Heart left ventricle (tissue), 16 donors: Measurements from ENCODE around the gene VCP. TPM values are rescaled to one million over a fixed set of nuclear protein-coding genes. Genes with fewer than 3 reads are reported as not detected.

Experiments used
- ATAC-seq, 4 donors: fragments of 200-7000 bp; cut with Tn5 transposase; one replicate each; pipeline ENCODE4 v1.9.1; 2020 to 2022; ENCODE audit warnings: moderate library complexity in 4 of 4, mild to moderate bottlenecking in 3 of 4, moderate number of reproducible peaks in 1 of 4
- DNase-seq, 5 donors: peaks; one replicate each; pipeline ENCODE4 v3.0.0-alpha.2; 2020
- H3K27ac ChIP-seq, 12 donors: fragments of 200-600 bp; sonication (generic) in 4 of 12; one replicate each; pipeline versions ENCODE4 v1.5.0 to v1.8.0; 2016 to 2022; ENCODE audit warnings: mild to moderate bottlenecking in 2 of 12
- H3K27me3 ChIP-seq, 9 donors: fragments of 200-600 bp; sonication (generic) in 2 of 9; one replicate each; pipeline versions ENCODE4 v1.5.1 to v1.8.0; 2016 to 2022; ENCODE audit warnings: mild to moderate bottlenecking in 3 of 9
- H3K36me3 ChIP-seq, 9 donors: fragments of 200-600 bp; sonication (generic) in 2 of 9; one replicate each; pipeline versions ENCODE4 v1.5.0 to v1.8.0; 2018 to 2022; ENCODE audit warnings: mild to moderate bottlenecking in 2 of 9
- H3K4me1 ChIP-seq, 12 donors: fragments of 200-600 bp; sonication (generic) in 4 of 12; one replicate each; pipeline versions ENCODE4 v1.5.0 to v1.8.0; 2016 to 2022; ENCODE audit warnings: mild to moderate bottlenecking in 3 of 12
- H3K4me3 ChIP-seq, 12 donors: fragments of 200-600 bp; sonication (generic) in 4 of 12; one replicate each; pipeline versions ENCODE4 v1.5.0 to v1.8.0; 2017 to 2022; ENCODE audit warnings: mild to moderate bottlenecking in 9 of 12, moderate library complexity in 4 of 12
- H3K9me3 ChIP-seq, 12 donors: fragments of 200-600 bp; sonication (generic) in 4 of 12; one replicate each; pipeline versions ENCODE4 v1.5.0 to v1.8.0; 2016 to 2022; ENCODE audit warnings: mild to moderate bottlenecking in 1 of 12
- CTCF ChIP-seq, 12 donors: fragments of 200-600 bp; sonication (generic) in 4 of 12; IDR thresholded peaks; one replicate each; pipeline versions ENCODE4 v1.5.0 to v1.8.0; 2018 to 2022; ENCODE audit warnings: antibody characterized with exemption in 12 of 12, mild to moderate bottlenecking in 5 of 12
- POLR2A ChIP-seq, 2 donors: fragments of 450-650 bp; IDR thresholded peaks; one replicate each; pipeline ENCODE4 v1.6.1; 2017; ENCODE audit warnings: antibody characterized with exemption in 2 of 2, mild to moderate bottlenecking in 2 of 2, moderate library complexity in 2 of 2
- WGBS, 4 donors: extraction: QIAGEN DNeasy Blood & Tissue Kit in 2 of 4; methylation state at CpG; one replicate each; pipeline versions ENCODE4 v1.1.5 to v1.1.7; 2013 to 2018; 5-methylcytosine and 5-hydroxymethylcytosine counted together
- intact Hi-C, 10 donors: fragments of 100-400 bp; cut with DNase I; formaldehyde crosslinking; loops; one replicate each; pipeline versions ENCODE4 v1.11.1 to v1.14.2; 2022
- polyA plus RNA-seq, 2 donors: library from polyadenylated mRNA; stranded (reverse); fragments of 200-250 nt; gene quantifications; one replicate each; pipeline ENCODE4 v1.2.3, GENCODE V29; 2013
- total RNA-seq, 9 donors: library from RNA; depleted of rRNA in 2 of 9; stranded (reverse); fragments of >200 nt in 2 of 9; fragmentation: NEBNext Ultra II Directional in 3 of 9; extraction: Animal tissue kit (Norgen Biotek cat#: 25700) in 3 of 9; gene quantifications; one replicate each; pipeline versions ENCODE4 v1.1.0 to v1.2.4, GENCODE V29; 2016 to 2023
- donor health status: ischemic (EF 13 %, LVEDD 7.1; RV severe dilation, severe dysfunction).
- donor health status: healthy with polysubstance abuse.
- donor health status: DM: no; HTN: yes; CAD: no.
- donor health status: DM: no; HTN: no; CAD: no.
- donor health status: ischemic (EF 25% LVEDD 6.9; RV normal size, moderate dysfunction).
- donor health status: ischemic (EF 25% LVEDD 5.7; RV mildly dilated, moderate dysfunction).
- donor health status: healthy.
- donor health status: DM: yes; HTN: yes; CAD: no.
- donor health status: ischemic (EF 35%, LVEDD 5.7; RV mildly dilated, moderate dysfunction).
- donor health status: nonischemic (EF 11% LVEDD 7.7; RV severe dilation, severe dysfunction).
- donor health status: DM: yes; HTN: yes; CAD: no.
- donor health status: PGD.
- donor health status: ischemic (EF 29% LVEDD 5.4; RV normal size, mild dysfunction).
- donor health status: nonischemic (EF 23%, LVEDD 6.1; RV moderate dilation, normal function).

The VCP gene
- total and polyA plus RNA-seq, 11 donors, result 107 to 411 (median 262) TPM

DNA sequence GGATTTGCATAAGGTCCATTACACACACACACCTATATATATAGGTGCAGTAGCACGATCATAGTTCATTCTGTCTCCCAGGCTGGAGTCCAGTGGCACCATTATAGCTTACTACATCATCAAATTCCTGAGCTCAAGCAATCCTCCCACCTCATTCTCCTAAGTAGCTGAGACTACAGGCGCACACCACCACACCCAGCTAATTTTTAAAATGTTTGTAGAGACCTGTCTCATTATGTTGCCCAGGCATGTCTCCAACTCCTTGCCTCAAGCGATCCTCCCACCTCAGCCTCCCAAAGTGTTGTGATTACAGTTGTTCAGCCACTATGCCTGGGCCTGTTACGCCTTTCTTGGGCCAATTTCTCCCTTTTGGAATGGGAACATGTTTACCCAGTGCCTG is 43.2 kb downstream of the VCP start:
- ATAC-seq, result no peak
- Histone ChIP-seq H3K4me3 (no peak overlapping the region), H3K27ac (no peak overlapping the region), H3K9me3 (no peaks in the 10 kb centered on the region), H3K36me3 (peaks cover 0 to 35% (median 10%) of the 10 kb centered on the region in 9 donors), H3K27me3 (no peaks in the 10 kb centered on the region), H3K4me1 (peaks cover 0 to 16% (median 8%) of the 10 kb centered on the region in 12 donors)
- intact Hi-C loops, result no loop called here
- no peak for DNase-seq
- 71 to 95% (median 91%) methylated on average over 3 to 4 of the region's 4 CpGs for WGBS, 4 donors
- TF ChIP-seq CTCF (IDR thresholded peaks at IDR 0.05) (no peak), POLR2A (IDR thresholded peaks at IDR 0.05) (no peak)

DNA sequence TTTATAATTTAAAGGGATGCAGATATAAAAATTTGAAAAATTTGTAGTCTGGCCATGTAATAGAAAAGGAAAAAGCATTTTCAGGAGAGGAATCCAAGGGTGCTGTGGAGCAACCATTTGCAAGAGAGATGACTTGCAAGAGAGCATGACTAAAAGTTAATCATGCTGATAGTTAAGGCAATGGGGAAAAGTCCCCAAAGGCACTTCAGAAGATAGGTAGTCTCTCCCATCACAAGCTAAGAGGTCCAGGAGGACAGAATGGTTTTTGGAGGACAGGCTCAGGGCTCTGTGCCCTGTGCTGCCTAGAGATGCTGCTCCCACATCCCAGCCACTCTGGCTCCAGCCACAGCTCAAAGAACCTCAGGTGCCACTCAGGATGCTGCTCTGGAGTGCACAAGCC is 44.1 kb downstream of the VCP start:
- TF ChIP-seq POLR2A (IDR thresholded peaks at IDR 0.05) (no peak), CTCF (IDR thresholded peaks at IDR 0.05) (no peak)
- Histone ChIP-seq H3K9me3 (no peaks in the 10 kb centered on the region), H3K27me3 (no peaks in the 10 kb centered on the region), H3K27ac (no peak overlapping the region), H3K4me3 (no peak overlapping the region), H3K36me3 (peaks cover 0 to 39% (median 15%) of the 10 kb centered on the region in 9 donors), H3K4me1 (peaks cover 0 to 16% (median 8%) of the 10 kb centered on the region in 12 donors)
- no peak for DNase-seq
- intact Hi-C loops, result no loop called here
- ATAC-seq, result peak in 1 of 4 donors; percentile 25

GRCh38 chr9:35027860-35028259 is 44.6 kb downstream of the VCP start:
- H3K9me3 ChIP-seq, result no peaks in the 10 kb centered on the region
- intact Hi-C loops, result no loop called here
- DNase-seq (no peak), ATAC-seq (no peak)
- peaks cover 0 to 16% (median 8%) of the 10 kb centered on the region in 12 donors for H3K4me1 ChIP-seq
- 47 to 69% (median 56%) methylated on average over 1 of the region's 1 CpG for WGBS, 4 donors
- TF ChIP-seq CTCF (IDR thresholded peaks at IDR 0.05) (no peak), POLR2A (IDR thresholded peaks at IDR 0.05) (no peak)
- no peaks in the 10 kb centered on the region for H3K27me3 ChIP-seq
- peaks cover 0 to 34% (median 13%) of the 10 kb centered on the region in 9 donors for H3K36me3 ChIP-seq
- H3K27ac ChIP-seq, result no peak overlapping the region
- no peak overlapping the region for H3K4me3 ChIP-seq

DNA sequence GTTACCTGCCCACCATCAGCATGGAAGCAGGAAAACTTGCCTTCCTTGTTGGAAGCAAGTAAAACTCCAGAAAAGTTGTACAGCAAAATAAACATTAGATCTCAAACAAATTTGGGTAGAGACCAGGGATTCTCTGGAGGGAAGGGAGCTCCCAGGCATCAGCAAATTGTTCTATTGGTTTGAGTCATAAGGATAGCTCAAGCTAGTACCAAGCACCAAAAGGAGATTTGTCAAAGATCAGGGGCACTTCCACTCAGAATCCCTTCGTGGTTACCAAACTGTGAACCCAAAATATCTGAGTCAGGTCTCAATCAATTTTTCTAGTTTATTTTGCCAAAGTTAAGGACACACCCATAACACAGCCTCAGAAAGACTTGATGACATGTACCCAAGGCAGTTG is 45.1 kb downstream of the VCP start:
- ATAC-seq, result no peak

More for the DNA sequence above, 45.1 kb downstream of the VCP start:
- H3K4me1 ChIP-seq, result peaks cover 0 to 16% (median 8%) of the 10 kb centered on the region in 12 donors
- H3K9me3 ChIP-seq, result no peaks in the 10 kb centered on the region
- H3K27me3 ChIP-seq, result no peaks in the 10 kb centered on the region
- H3K36me3 ChIP-seq, result peaks cover 0 to 34% (median 13%) of the 10 kb centered on the region in 9 donors
- 67 to 79% (median 75%) methylated on average over 1 of the region's 1 CpG for whole genome bisulfite sequencing, 4 donors
- DNase-seq, result no peak
- TF ChIP-seq POLR2A (IDR thresholded peaks at IDR 0.05) (no peak), CTCF (IDR thresholded peaks at IDR 0.05) (no peak)
- intact Hi-C loops, result no loop called here
- no peak overlapping the region for H3K4me3 ChIP-seq
- H3K27ac ChIP-seq, result peak overlapping the region in 1 of 12 donors; percentile 27
